HCT116 (cell line): Measurements from ENCODE around the gene GPR68. TPM values are rescaled to one million over a fixed set of nuclear protein-coding genes. Genes with fewer than 3 reads are reported as not detected.

Source experiments
- ATAC-seq: fragments of 200-7000 bp; cut with Tn5 transposase; 2 replicates; pipeline ENCODE4 v1.9.1; 2020; ENCODE audit warnings: mild to moderate bottlenecking, moderate library complexity
- BruUV-seq: library from RNA; stranded (reverse); fragments of 400-500 nt; replicated peaks from 2 replicates; lab custom pipeline; 2021; lab: Mats Ljungman, UMichigan
- CTCF ChIA-PET: fragments of 300-600 bp; sonication (Branson Sonifier 250); formaldehyde crosslinking; loops from one replicate; lab custom pipeline; 2021; ENCODE audit warnings: antibody characterized with exemption; lab: Charles Lee
- POLR2A ChIA-PET: fragments of 300-600, 350-600 bp; sonication (Branson Sonifier 250); formaldehyde crosslinking; loops from one replicate; lab custom pipeline; 2021; ENCODE audit warnings: antibody characterized with exemption; lab: Charles Lee
- RAD21 ChIA-PET, 2 experiments: fragments of 300-600 bp; sonication (Branson Sonifier 250); formaldehyde crosslinking; loops; one replicate each; lab custom pipeline; 2023; ENCODE audit warnings: low total read pairs in 2 of 2; ENCODE audit not compliant: uncharacterized antibody in 2 of 2, unreplicated experiment in 2 of 2, low non-redundant PET in 1 of 2; lab: Charles Lee
- DNase-seq: peaks from one replicate; pipeline ENCODE4 v3.0.0-alpha.2; 2010; ENCODE audit warnings: low read depth, low spot score
- H2AFZ ChIP-seq: fragments of 200-600 bp; shearing (Covaris generic), sonication (generic); 2 replicates; pipeline ENCODE4 v1.6.1; 2017; ENCODE audit warnings: low read depth, mixed run types, mixed read lengths, antibody characterized with exemption, low read length; ENCODE audit not compliant: poor library complexity, severe bottlenecking
- H3K27ac ChIP-seq: 2 replicates; pipeline ENCODE4 v1.5.1; 2012; ENCODE audit warnings: low read depth, low read length
- H3K27me3 ChIP-seq: fragments of 200-600 bp; sonication (generic); 2 replicates; pipeline ENCODE4 v1.6.1; 2016; ENCODE audit warnings: mixed run types, low read length, mixed read lengths; ENCODE audit not compliant: insufficient read depth
- H3K36me3 ChIP-seq, 2 experiments: fragments of 200-500 bp in 1 of 2; fragments of 200-600 bp in 1 of 2; sonication (Bioruptor generic) in 1 of 2; sonication (generic) in 1 of 2; 2 replicates each; pipeline versions ENCODE4 v1.5.1 to v1.6.1; 2014 to 2016; ENCODE audit warnings: low read length in 2 of 2, inconsistent platforms in 1 of 2, mixed read lengths in 1 of 2, mixed run types in 1 of 2; ENCODE audit not compliant: insufficient read depth in 2 of 2, control insufficient read depth in 1 of 2
- H3K4me1 ChIP-seq, 2 experiments: fragments of 200-600 bp in 1 of 2; sonication (generic) in 1 of 2; 2 replicates each; pipeline versions ENCODE4 v1.5.1 to v1.6.1; 2012 to 2017; ENCODE audit warnings: low read length in 2 of 2, inconsistent platforms in 1 of 2, mild to moderate bottlenecking in 1 of 2, mixed read lengths in 1 of 2, mixed run types in 1 of 2, moderate library complexity in 1 of 2; ENCODE audit not compliant: insufficient read depth in 2 of 2, control insufficient read depth in 1 of 2
- H3K4me2 ChIP-seq: fragments of 200-600 bp; sonication (generic); 2 replicates; pipeline ENCODE4 v1.6.1; 2017; ENCODE audit warnings: mixed run types, low read length, mixed read lengths
- H3K4me3 ChIP-seq, 2 experiments: fragments of 200-600 bp in 1 of 2; sonication (generic) in 1 of 2; replicated peaks in 1 of 2; 2 replicates each; pipeline ENCODE4 v1.5.1; 2011 to 2016; ENCODE audit warnings: low read length in 2 of 2, control low read depth in 1 of 2, low read depth in 1 of 2, mild to moderate bottlenecking in 1 of 2, mixed read lengths in 1 of 2, mixed run types in 1 of 2
- H3K79me2 ChIP-seq: fragments of 200-600 bp; sonication (generic); 2 replicates; pipeline ENCODE4 v1.6.1; 2017; ENCODE audit warnings: mild to moderate bottlenecking, mixed run types, low read length, moderate library complexity, mixed read lengths; ENCODE audit not compliant: insufficient read depth
- H3K9ac ChIP-seq: fragments of 200-600 bp; sonication (generic); 2 replicates; pipeline ENCODE4 v1.6.1; 2016; ENCODE audit warnings: low read length, mixed read lengths
- H3K9me2 ChIP-seq: fragments of 200-600 bp; sonication (generic), shearing (Covaris generic); 2 replicates; pipeline ENCODE4 v1.6.1; 2017; ENCODE audit warnings: mixed run types, mild to moderate bottlenecking, moderate library complexity; ENCODE audit not compliant: insufficient read depth
- H3K9me3 ChIP-seq, 2 experiments: fragments of 200-500 bp in 1 of 2; fragments of 200-600 bp in 1 of 2; sonication (Bioruptor generic) in 1 of 2; sonication (generic) in 1 of 2; 2 replicates each; pipeline ENCODE4 v1.6.1; 2014 to 2017; ENCODE audit warnings: low read length in 2 of 2, mixed read lengths in 2 of 2, inconsistent platforms in 1 of 2, low read depth in 1 of 2, mild to moderate bottlenecking in 1 of 2, mixed run types in 1 of 2, moderate library complexity in 1 of 2; ENCODE audit not compliant: control insufficient read depth in 1 of 2, insufficient read depth in 1 of 2
- H4K20me1 ChIP-seq: fragments of 200-600 bp; sonication (generic), shearing (Covaris generic); 2 replicates; pipeline ENCODE4 v1.6.1; 2017; ENCODE audit warnings: mixed run types, mild to moderate bottlenecking, moderate library complexity; ENCODE audit not compliant: insufficient read depth
- ATF3 ChIP-seq: IDR thresholded peaks from 2 replicates; pipeline ENCODE4 v1.6.1; 2012
- CTCF ChIP-seq, 3 experiments: fragments of 200-600 bp in 1 of 3; sonication (generic) in 1 of 3; IDR thresholded peaks in 2 of 3; conservative IDR thresholded peaks in 1 of 3; 2 replicates each; pipeline ENCODE4 v1.5.1; 2012 to 2017; ENCODE audit warnings: low read depth in 2 of 3, low read length in 2 of 3, antibody characterized with exemption in 1 of 3, borderline replicate concordance in 1 of 3, control low read depth in 1 of 3, mild to moderate bottlenecking in 1 of 3, mixed read lengths in 1 of 3, mixed run types in 1 of 3, moderate library complexity in 1 of 3; ENCODE audit not compliant: insufficient read depth in 1 of 3
- RAD21 ChIP-seq: IDR thresholded peaks from 2 replicates; pipeline ENCODE4 v1.6.1; 2012; ENCODE audit warnings: low read depth, mild to moderate bottlenecking
- SIN3A ChIP-seq: IDR thresholded peaks from 2 replicates; pipeline ENCODE4 v1.6.1; 2012; ENCODE audit warnings: low read depth
- SP1 ChIP-seq: IDR thresholded peaks from 2 replicates; pipeline ENCODE4 v1.6.1; 2012; ENCODE audit warnings: low read depth
- YY1 ChIP-seq: IDR thresholded peaks from 2 replicates; pipeline ENCODE4 v1.6.1; 2011; ENCODE audit warnings: low read length, low read depth, moderate library complexity, mild to moderate bottlenecking; ENCODE audit not compliant: insufficient replicate concordance; ENCODE audit errors: extremely low read depth
- ZFX ChIP-seq: fragments of 450-650 bp; IDR thresholded peaks from 2 replicates; pipeline ENCODE4 v1.6.1; 2017
- intact Hi-C: fragments of 100-400 bp; cut with micrococcal nuclease; formaldehyde crosslinking; loops from 2 replicates; pipeline ENCODE4 v1.10.0; 2022
- total RNA-seq: library from RNA; stranded (reverse); gene quantifications from one replicate; pipeline ENCODE4 v1.2.1, GENCODE V29; 2021; ENCODE audit not compliant: unreplicated experiment

Gene GPR68
- total RNA-seq, 1 experiment from 2014 or later, result not detected

GRCh38 chr14:91245029-91245428 is 525 bp upstream of the GPR68 start:
- BruUV-seq, result no TSS peak
- DNase-seq (no peak), ATAC-seq (no peak)
- H3K79me2 ChIP-seq, result no peaks in the 10 kb centered on the region
- H3K9me2 ChIP-seq, result no peaks in the 10 kb centered on the region
- POLR2A ChIA-PET, result no interaction called here
- intact Hi-C loops, result no loop called here
- H3K4me3 ChIP-seq, result no peak overlapping the region
- no peak overlapping the region for H2AFZ ChIP-seq
- no peak for TF ChIP-seq SIN3A
- no peak overlapping the region for H3K4me2 ChIP-seq
- CTCF ChIA-PET, result interaction anchor here (0.6 kb wide), 1 partner anchor 10 kb away, joined by 5 read pairs; no protein-coding TSS in a partner anchor
- peaks cover 0 to 6% of the 10 kb centered on the region in 2 experiments; a peak in 1 of 4 replicates for H3K4me1 ChIP-seq
- H3K27me3 ChIP-seq, result no peaks in the 10 kb centered on the region
- no peaks in the 10 kb centered on the region for H3K9me3 ChIP-seq
- H3K36me3 ChIP-seq, result no peaks in the 10 kb centered on the region
- H3K9ac ChIP-seq, result no peak overlapping the region
- H4K20me1 ChIP-seq, result no peaks in the 10 kb centered on the region
- H3K27ac ChIP-seq, result no peak overlapping the region
- RAD21 ChIA-PET, result no interaction called here

- H3K9me3 ChIP-seq, result no peaks in the 10 kb centered on the region
- no TSS peak for BruUV-seq
- no peaks in the 10 kb centered on the region for H3K27me3 ChIP-seq
- H3K9me2 ChIP-seq, result no peaks in the 10 kb centered on the region
- H3K4me3 ChIP-seq, result no peak overlapping the region
- no peak overlapping the region for H3K27ac ChIP-seq
- POLR2A ChIA-PET, result no interaction called here
- no peak overlapping the region for H3K4me2 ChIP-seq
- no peaks in the 10 kb centered on the region for H3K36me3 ChIP-seq
- DNase-seq, result no peak
- no peak overlapping the region for H2AFZ ChIP-seq
- H3K79me2 ChIP-seq, result no peaks in the 10 kb centered on the region
- no peak overlapping the region for H3K9ac ChIP-seq
- RAD21 ChIA-PET, result no interaction called here
- ATAC-seq, result no peak
- no peaks in the 10 kb centered on the region for H4K20me1 ChIP-seq
- peaks cover 0 to 6% of the 10 kb centered on the region in 2 experiments; a peak in 1 of 4 replicates for H3K4me1 ChIP-seq
- CTCF ChIA-PET, result no interaction called here
- intact Hi-C loops, result no loop called here
- TF ChIP-seq CTCF (IDR thresholded peaks at IDR 0.05 in 2 of 3, conservative IDR thresholded peaks at IDR 0.05 in 1 of 3; ENCODE audit: borderline replicate concordance in 1 of 3, insufficient read depth in 1 of 3, low read depth in 2 of 3, low read length in 2 of 3), result no peak
- no peak for TF ChIP-seq ZFX
- TF ChIP-seq SP1, result no peak
- no peak for TF ChIP-seq RAD21
- TF ChIP-seq YY1, result no peak
- TF ChIP-seq ATF3, result no peak
- no peak for TF ChIP-seq SIN3A
Observed at GRCh38 chr14:91243074-91243471, 1.4 kb downstream of the GPR68 start.
